ENCODE data around the gene TEX44.

- TF ChIP-seq CTCF (IDR thresholded peaks at IDR 0.05; ENCODE audit: low read depth, low read length, poor library complexity, severe bottlenecking) (no peak), EZH2phosphoT487 (IDR thresholded peaks at IDR 0.05; ENCODE audit: borderline replicate concordance, low read length) (no peak)
Measured at GRCh38 chr2:231642631-231643494, 50.2 kb downstream of the TEX44 start.
